NCI-H748 (cell line): Measurements from ENCODE around the gene SLC1A7.
A peak's percentile ranks its signal among the peaks of the same experiment; 100 is the strongest.

ENCODE experiments used
- DNase-seq: peaks from one replicate; lab custom pipeline; 2025; ENCODE audit not compliant: unreplicated experiment; lab: John Stamatoyannopoulos, UW

The SLC1A7 gene

GRCh38 chr1:53160924-53161378 is 18.5 kb upstream of the SLC1A7 start:
- no peak for DNase-seq

GRCh38 chr1:53158900-53159299 is 16.5 kb upstream of the SLC1A7 start:
- DNase-seq = no peak

GRCh38 chr1:53156783-53157182 is 14.3 kb upstream of the SLC1A7 start:
- no peak for DNase-seq

- DNase-seq = no peak
Observed at GRCh38 chr1:53155945-53156344, 13.5 kb upstream of the SLC1A7 start.

- DNase-seq = peak; percentile 60
Observed at GRCh38 chr1:53155534-53155933, 13.1 kb upstream of the SLC1A7 start.

GRCh38 chr1:53154859-53155438 is 12.5 kb upstream of the SLC1A7 start:
- no peak for DNase-seq

GRCh38 chr1:53153752-53154151 is 11.3 kb upstream of the SLC1A7 start:
- no peak for DNase-seq

- DNase-seq = no peak
Observed at GRCh38 chr1:53148123-53148522, 5.7 kb upstream of the SLC1A7 start.

GRCh38 chr1:53147174-53147573 is 4.7 kb upstream of the SLC1A7 start:
- no peak for DNase-seq

GRCh38 chr1:53145942-53146708 is 3.7 kb upstream of the SLC1A7 start:
- DNase-seq = no peak

- no peak for DNase-seq
Observed at GRCh38 chr1:53145619-53145941, 3.1 kb upstream of the SLC1A7 start.

- no peak for DNase-seq
Observed at GRCh38 chr1:53145051-53145600, 2.7 kb upstream of the SLC1A7 start.

GRCh38 chr1:53144201-53144600 is 1.8 kb upstream of the SLC1A7 start:
- no peak for DNase-seq

- DNase-seq = no peak
Observed at GRCh38 chr1:53143527-53143926, 1.1 kb upstream of the SLC1A7 start.

- DNase-seq = no peak
Observed at GRCh38 chr1:53141487-53142055, 867 bp downstream of the SLC1A7 start.

GRCh38 chr1:53140451-53140850 is 2.0 kb downstream of the SLC1A7 start:
- DNase-seq = no peak

GRCh38 chr1:53139951-53140361 is 2.5 kb downstream of the SLC1A7 start:
- DNase-seq = no peak

GRCh38 chr1:53138991-53139884 is 3.2 kb downstream of the SLC1A7 start:
- DNase-seq = no peak

- DNase-seq = no peak
Observed at GRCh38 chr1:53137729-53138128, 4.7 kb downstream of the SLC1A7 start.

- DNase-seq = no peak
Observed at GRCh38 chr1:53135735-53136114, 6.7 kb downstream of the SLC1A7 start.
